ENCODE data around the gene STRIP2. TPM values are rescaled to one million over a fixed set of nuclear protein-coding genes. Genes with fewer than 3 reads are reported as not detected.
A peak's percentile ranks its signal among the peaks of the same experiment; 100 is the strongest.
"Not testable (repeated sequence)": the region's sequence is repeated elsewhere in the genome, so short reads cannot be mapped to it uniquely, and the experiment has no call there.

STRIP2 gene
- total RNA-seq, 1 donor from 2014 or later = 1.8 TPM

GRCh38 chr7:129422727-129423126 is 11.5 kb upstream of the STRIP2 start:
- DNase-seq (ENCODE audit: low read depth in 2 of 2) = no peak

GRCh38 chr7:129423700-129424410 is 10.4 kb upstream of the STRIP2 start:
- DNase-seq (ENCODE audit: low read depth in 2 of 2) = peak in 1 of 2 donors; percentile 70

GRCh38 chr7:129426482-129426881 is 7.8 kb upstream of the STRIP2 start:
- DNase-seq (ENCODE audit: low read depth in 2 of 2) = no peak

GRCh38 chr7:129427526-129428045 is 6.6 kb upstream of the STRIP2 start:
- DNase-seq (ENCODE audit: low read depth in 2 of 2) = no peak

GRCh38 chr7:129431911-129432643 is 2.2 kb upstream of the STRIP2 start:
- DNase-seq (ENCODE audit: low read depth in 2 of 2) = no peak

- DNase-seq (ENCODE audit: low read depth in 2 of 2) = peak; percentile 20 to 28
These were observed 565 bp downstream of the STRIP2 start for GRCh38 chr7:129434675-129435318.

GRCh38 chr7:129435414-129435829 is 1.2 kb downstream of the STRIP2 start:
- DNase-seq (ENCODE audit: low read depth in 2 of 2) = no peak

- no peak for DNase-seq (ENCODE audit: low read depth in 2 of 2)
These were observed 2.2 kb downstream of the STRIP2 start for GRCh38 chr7:129436335-129436923.

GRCh38 chr7:129437190-129437589 is 3.0 kb downstream of the STRIP2 start:
- DNase-seq (ENCODE audit: low read depth in 2 of 2) = no peak

GRCh38 chr7:129438281-129438838 is 4.1 kb downstream of the STRIP2 start:
- DNase-seq (ENCODE audit: low read depth in 2 of 2) = no peak

GRCh38 chr7:129438839-129439651 is 4.8 kb downstream of the STRIP2 start:
- peak; percentile 24 to 83 for DNase-seq (ENCODE audit: low read depth in 2 of 2)

GRCh38 chr7:129439963-129440625 is 5.9 kb downstream of the STRIP2 start:
- DNase-seq (ENCODE audit: low read depth in 2 of 2) = no peak

GRCh38 chr7:129443612-129444011 is 9.4 kb downstream of the STRIP2 start:
- DNase-seq (ENCODE audit: low read depth in 2 of 2) = peak; percentile 26

- not testable (repeated sequence) for DNase-seq (ENCODE audit: low read depth in 2 of 2)
These were observed 10.5 kb downstream of the STRIP2 start for GRCh38 chr7:129444776-129445175.

GRCh38 chr7:129446925-129447324 is 12.7 kb downstream of the STRIP2 start:
- not testable (repeated sequence) for DNase-seq (ENCODE audit: low read depth in 2 of 2)

GRCh38 chr7:129447445-129447844 is 13.2 kb downstream of the STRIP2 start:
- DNase-seq (ENCODE audit: low read depth in 2 of 2) = not testable (repeated sequence)

- DNase-seq (ENCODE audit: low read depth in 2 of 2) = not testable (repeated sequence)
These were observed 14.4 kb downstream of the STRIP2 start for GRCh38 chr7:129448608-129449007.

GRCh38 chr7:129450295-129450694 is 16.1 kb downstream of the STRIP2 start:
- DNase-seq (ENCODE audit: low read depth in 2 of 2) = no peak

GRCh38 chr7:129452589-129453231 is 18.5 kb downstream of the STRIP2 start:
- no peak for DNase-seq (ENCODE audit: low read depth in 2 of 2)

All from lung microvascular endothelial cell (primary cell).